Chondrocyte (in vitro differentiated cells): Measurements from ENCODE around the gene KLK11. TPM values are rescaled to one million over a fixed set of nuclear protein-coding genes. Genes with fewer than 3 reads are reported as not detected.

Experiments
- DNase-seq: peaks from one replicate; pipeline ENCODE4 v3.0.0; 2021; ENCODE audit warnings: mixed read lengths, low spot score
- H3K27ac Mint-ChIP-seq: one replicate; pipeline ENCODE4 v1.8.0; 2021; ENCODE audit warnings: mild to moderate bottlenecking, moderate library complexity, mixed read lengths; ENCODE audit not compliant: unreplicated experiment
- H3K27me3 Mint-ChIP-seq: 2 replicates; pipeline ENCODE4 v1.8.0; 2021; ENCODE audit warnings: low read depth, mixed read lengths
- H3K36me3 Mint-ChIP-seq: 2 replicates; pipeline ENCODE4 v1.8.0; 2021; ENCODE audit warnings: low read depth, mixed read lengths
- H3K4me1 Mint-ChIP-seq: 2 replicates; pipeline ENCODE4 v1.8.0; 2021; ENCODE audit warnings: low read depth, mild to moderate bottlenecking, mixed read lengths
- H3K4me3 Mint-ChIP-seq: one replicate; pipeline ENCODE4 v1.8.0; 2021; ENCODE audit warnings: mild to moderate bottlenecking, moderate library complexity, mixed read lengths; ENCODE audit not compliant: unreplicated experiment
- H3K9me3 Mint-ChIP-seq: 2 replicates; pipeline ENCODE4 v1.8.0; 2021; ENCODE audit warnings: low read depth, mixed read lengths
- total RNA-seq: library from RNA; stranded (reverse); gene quantifications from 3 replicates; pipeline ENCODE4 v1.2.1, GENCODE V29; 2021
- TF ChIP-seq, protein P1 (sequence below): fragments of 200-600 bp; sonication (generic); IDR thresholded peaks from 2 replicates; pipeline ENCODE4 v1.5.0; 2021; ENCODE audit warnings: antibody characterized with exemption, mild to moderate bottlenecking, moderate library complexity

KLK11 gene
- total RNA-seq, 1 donor from 2014 or later: not detected

DNA sequence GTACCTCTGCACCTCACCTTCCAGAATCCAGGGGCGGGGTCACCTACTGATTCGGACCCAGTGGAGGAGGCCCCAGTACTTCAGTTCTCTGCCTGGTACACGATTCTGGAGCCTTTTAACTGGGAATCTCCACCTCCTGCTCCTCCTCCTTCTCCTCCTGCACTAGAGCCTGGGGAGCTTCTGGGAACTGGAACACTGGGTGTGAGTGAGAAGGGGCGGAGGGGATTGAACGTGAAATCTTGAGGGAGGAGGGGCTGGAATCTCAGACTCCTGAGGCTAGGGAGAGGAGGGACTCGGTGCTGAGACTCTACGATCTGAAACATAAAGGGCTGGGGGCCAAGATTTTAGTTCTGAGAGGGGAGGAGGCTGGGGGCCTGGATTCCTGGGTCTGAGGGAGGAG lies 24.9 kb downstream of the KLK11 start, which contains the start of gene KLK8:
Gene KLK8, minus strand, starts transcription at position 90 of the 400 bp plus-strand sequence. CDS start 437 bp downstream, outside the sequence.
- Mint-ChIP-seq H3K27me3 (peaks cover 21% of the 10 kb centered on the region), H3K27ac (no peak within 1 kb of the TSS), H3K4me1 (no peaks in the 10 kb centered on the region), H3K9me3 (no peaks in the 10 kb centered on the region), H3K4me3 (no peak within 1 kb of the TSS), H3K36me3 (no peaks in the 10 kb centered on the region)
- TF ChIP-seq, protein P1, sequence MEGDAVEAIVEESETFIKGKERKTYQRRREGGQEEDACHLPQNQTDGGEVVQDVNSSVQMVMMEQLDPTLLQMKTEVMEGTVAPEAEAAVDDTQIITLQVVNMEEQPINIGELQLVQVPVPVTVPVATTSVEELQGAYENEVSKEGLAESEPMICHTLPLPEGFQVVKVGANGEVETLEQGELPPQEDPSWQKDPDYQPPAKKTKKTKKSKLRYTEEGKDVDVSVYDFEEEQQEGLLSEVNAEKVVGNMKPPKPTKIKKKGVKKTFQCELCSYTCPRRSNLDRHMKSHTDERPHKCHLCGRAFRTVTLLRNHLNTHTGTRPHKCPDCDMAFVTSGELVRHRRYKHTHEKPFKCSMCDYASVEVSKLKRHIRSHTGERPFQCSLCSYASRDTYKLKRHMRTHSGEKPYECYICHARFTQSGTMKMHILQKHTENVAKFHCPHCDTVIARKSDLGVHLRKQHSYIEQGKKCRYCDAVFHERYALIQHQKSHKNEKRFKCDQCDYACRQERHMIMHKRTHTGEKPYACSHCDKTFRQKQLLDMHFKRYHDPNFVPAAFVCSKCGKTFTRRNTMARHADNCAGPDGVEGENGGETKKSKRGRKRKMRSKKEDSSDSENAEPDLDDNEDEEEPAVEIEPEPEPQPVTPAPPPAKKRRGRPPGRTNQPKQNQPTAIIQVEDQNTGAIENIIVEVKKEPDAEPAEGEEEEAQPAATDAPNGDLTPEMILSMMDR: no peak
- DNase-seq: no peak

DNA sequence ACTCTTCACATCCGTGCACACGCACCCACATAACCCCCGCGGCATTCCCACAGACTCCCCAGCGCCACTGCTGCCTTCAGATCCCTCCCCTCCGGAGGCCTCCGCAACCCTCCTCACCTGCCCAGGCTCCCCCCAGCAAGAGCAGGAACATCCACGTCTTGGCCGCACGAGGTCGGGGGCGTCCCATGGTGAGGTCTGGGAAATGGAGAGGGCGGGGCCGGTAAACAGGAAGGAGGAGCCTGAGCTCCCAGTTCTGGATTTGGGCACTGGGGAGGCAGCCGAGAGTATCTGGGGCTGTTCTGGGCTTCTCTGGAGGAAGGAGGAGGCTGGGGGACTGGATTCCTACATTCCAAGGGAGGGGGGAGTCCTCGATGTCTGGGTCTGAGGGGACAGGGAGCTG lies 25.4 kb downstream of the KLK11 start:
- H3K27ac Mint-ChIP-seq: no peak overlapping the region
- H3K4me3 Mint-ChIP-seq: no peak overlapping the region
- TF ChIP-seq, protein P1: no peak
- H3K4me1 Mint-ChIP-seq: no peaks in the 10 kb centered on the region
- H3K36me3 Mint-ChIP-seq: no peaks in the 10 kb centered on the region
- DNase-seq: no peak
- H3K9me3 Mint-ChIP-seq: no peaks in the 10 kb centered on the region
- peaks cover 17% of the 10 kb centered on the region for H3K27me3 Mint-ChIP-seq

DNA sequence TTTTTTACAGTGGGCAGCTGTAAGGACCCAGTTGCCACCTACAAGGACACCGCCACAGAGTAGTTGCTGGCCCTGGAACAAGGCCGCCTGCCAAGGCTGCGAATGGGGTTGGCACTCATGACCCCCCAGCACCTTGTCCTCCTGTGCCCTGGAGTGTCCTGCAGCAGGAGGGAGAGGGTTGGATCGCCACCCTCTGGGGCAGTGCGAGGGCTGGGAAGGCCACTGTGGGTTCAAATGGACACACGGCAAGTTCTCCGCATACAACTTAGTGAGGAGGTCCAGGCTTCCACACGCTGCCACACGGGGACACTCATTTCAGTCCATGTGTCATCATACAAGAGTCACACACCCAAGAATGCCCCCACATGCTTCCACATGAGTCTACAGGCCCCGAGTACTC lies 26.0 kb downstream of the KLK11 start:
- no peak overlapping the region for H3K27ac Mint-ChIP-seq
- DNase-seq: no peak
- no peak overlapping the region for H3K4me3 Mint-ChIP-seq
- no peaks in the 10 kb centered on the region for H3K9me3 Mint-ChIP-seq
- no peaks in the 10 kb centered on the region for H3K36me3 Mint-ChIP-seq
- H3K4me1 Mint-ChIP-seq: no peaks in the 10 kb centered on the region
- H3K27me3 Mint-ChIP-seq: peaks cover 16% of the 10 kb centered on the region
- TF ChIP-seq, protein P1: no peak

DNA sequence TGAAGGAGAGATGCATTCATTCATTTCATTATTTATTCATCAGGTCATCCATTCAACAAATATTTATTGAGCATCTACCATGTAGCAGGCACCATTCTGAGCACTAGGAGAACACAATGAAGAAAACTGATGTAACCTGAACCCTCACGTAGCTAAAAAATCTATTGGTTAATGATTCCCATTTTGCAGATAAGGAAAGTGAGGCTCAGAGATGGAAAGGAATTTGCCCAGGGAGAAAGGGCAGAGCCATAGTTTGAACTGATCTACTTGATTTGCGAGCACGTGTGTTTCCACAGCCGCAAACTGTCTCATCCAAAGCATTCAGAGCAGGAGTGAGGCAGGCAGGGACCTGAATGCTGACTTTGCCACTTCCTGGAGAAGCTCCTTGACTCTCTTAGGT lies 27.7 kb downstream of the KLK11 start:
- H3K36me3 Mint-ChIP-seq: no peaks in the 10 kb centered on the region
- H3K27me3 Mint-ChIP-seq: peaks cover 11% of the 10 kb centered on the region
- no peaks in the 10 kb centered on the region for H3K4me1 Mint-ChIP-seq
- no peak overlapping the region for H3K27ac Mint-ChIP-seq
- TF ChIP-seq, protein P1: no peak
- no peaks in the 10 kb centered on the region for H3K9me3 Mint-ChIP-seq
- no peak for DNase-seq
- no peak overlapping the region for H3K4me3 Mint-ChIP-seq

DNA sequence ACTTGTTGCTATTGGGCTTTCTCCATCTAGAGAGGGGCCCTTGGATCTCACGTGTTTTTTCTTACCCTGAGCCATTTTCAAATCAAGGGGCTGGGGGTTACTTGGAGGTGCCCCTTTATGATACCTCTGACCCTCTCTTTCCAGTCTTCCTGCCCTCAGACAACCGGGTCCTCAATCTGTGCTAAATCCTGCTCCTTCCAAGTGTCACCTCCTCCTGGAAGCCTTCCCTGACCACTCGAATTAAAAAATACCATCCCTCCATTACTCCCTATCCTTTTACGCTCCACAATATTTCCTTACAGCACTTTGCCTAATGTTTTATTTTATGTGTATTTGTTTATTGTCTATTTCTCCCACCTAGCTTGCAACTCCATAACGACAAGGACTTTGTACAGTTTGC lies 28.4 kb downstream of the KLK11 start:
- H3K36me3 Mint-ChIP-seq: no peaks in the 10 kb centered on the region
- no peak overlapping the region for H3K4me3 Mint-ChIP-seq
- TF ChIP-seq, protein P1: no peak
- peaks cover 9% of the 10 kb centered on the region for H3K27me3 Mint-ChIP-seq
- H3K4me1 Mint-ChIP-seq: no peaks in the 10 kb centered on the region
- H3K27ac Mint-ChIP-seq: no peak overlapping the region
- H3K9me3 Mint-ChIP-seq: no peaks in the 10 kb centered on the region
- no peak for DNase-seq
